OCI-LY3 (cell line): ENCODE results near the gene GRAP2.

Experiments used
- H2AFZ ChIP-seq: fragments of 200-600, 300-600 bp; shearing (Covaris generic); 2 replicates; pipeline ENCODE4 v1.6.0; 2014; ENCODE audit warnings: antibody characterized with exemption, low read depth, low read length
- H3K27ac ChIP-seq: fragments of 200-600, 300-600 bp; sonication (generic); 2 replicates; pipeline ENCODE4 v1.5.1; 2014; ENCODE audit warnings: mild to moderate bottlenecking, low read length, moderate library complexity, mixed read lengths
- H3K27me3 ChIP-seq: fragments of 200-600, 300-600 bp; sonication (generic); 2 replicates; pipeline ENCODE4 v1.6.1; 2014; ENCODE audit warnings: low read depth, low read length, mixed read lengths
- H3K36me3 ChIP-seq: fragments of 200-600, 300-600 bp; sonication (generic); replicated peaks from 2 replicates; pipeline ENCODE3; 2014; ENCODE audit warnings: low read depth, low read length, mixed read lengths
- H3K4me1 ChIP-seq: fragments of 300-600, 200-600 bp; sonication (generic); 2 replicates; pipeline ENCODE4 v1.6.1; 2014; ENCODE audit warnings: low read length, mixed read lengths
- H3K4me2 ChIP-seq: fragments of 200-600, 300-600 bp; sonication (generic); 2 replicates; pipeline ENCODE4 v1.6.1; 2014; ENCODE audit warnings: low read length, mixed read lengths
- H3K4me3 ChIP-seq: fragments of 300-600, 200-600 bp; sonication (generic); 2 replicates; pipeline ENCODE4 v1.5.1; 2014; ENCODE audit warnings: antibody characterized with exemption, mild to moderate bottlenecking, low read length, moderate library complexity
- H3K79me2 ChIP-seq: fragments of 300-600, 200-600 bp; shearing (Covaris generic); 2 replicates; pipeline ENCODE4 v1.6.1; 2014; ENCODE audit warnings: mild to moderate bottlenecking, low read length, mixed read lengths
- H3K9ac ChIP-seq: fragments of 300-600, 200-600 bp; shearing (Covaris generic); 2 replicates; pipeline ENCODE4 v1.6.0; 2014; ENCODE audit warnings: mild to moderate bottlenecking, low read length, moderate library complexity
- H3K9me3 ChIP-seq: fragments of 200-600, 300-600 bp; shearing (Covaris generic); 2 replicates; pipeline ENCODE4 v1.6.1; 2014; ENCODE audit warnings: low read length, mixed read lengths; ENCODE audit not compliant: insufficient read depth
- H4K20me1 ChIP-seq: fragments of 200-600, 300-600 bp; sonication (generic); 2 replicates; pipeline ENCODE4 v1.6.1; 2016; ENCODE audit warnings: low read length, mixed read lengths; ENCODE audit not compliant: insufficient read depth
- EZH2phosphoT487 ChIP-seq: fragments of 200-600 bp; shearing (Covaris generic); IDR thresholded peaks from 2 replicates; pipeline ENCODE4 v1.6.1; 2018; ENCODE audit warnings: antibody characterized with exemption, mixed run types, low read depth
- TF ChIP-seq, protein P1 (sequence below): fragments of 200-600, 300-600 bp; sonication (generic); IDR thresholded peaks from 2 replicates; pipeline ENCODE4 v1.5.1; 2014; ENCODE audit warnings: antibody characterized with exemption, low read length, low read depth

The GRAP2 gene

DNA sequence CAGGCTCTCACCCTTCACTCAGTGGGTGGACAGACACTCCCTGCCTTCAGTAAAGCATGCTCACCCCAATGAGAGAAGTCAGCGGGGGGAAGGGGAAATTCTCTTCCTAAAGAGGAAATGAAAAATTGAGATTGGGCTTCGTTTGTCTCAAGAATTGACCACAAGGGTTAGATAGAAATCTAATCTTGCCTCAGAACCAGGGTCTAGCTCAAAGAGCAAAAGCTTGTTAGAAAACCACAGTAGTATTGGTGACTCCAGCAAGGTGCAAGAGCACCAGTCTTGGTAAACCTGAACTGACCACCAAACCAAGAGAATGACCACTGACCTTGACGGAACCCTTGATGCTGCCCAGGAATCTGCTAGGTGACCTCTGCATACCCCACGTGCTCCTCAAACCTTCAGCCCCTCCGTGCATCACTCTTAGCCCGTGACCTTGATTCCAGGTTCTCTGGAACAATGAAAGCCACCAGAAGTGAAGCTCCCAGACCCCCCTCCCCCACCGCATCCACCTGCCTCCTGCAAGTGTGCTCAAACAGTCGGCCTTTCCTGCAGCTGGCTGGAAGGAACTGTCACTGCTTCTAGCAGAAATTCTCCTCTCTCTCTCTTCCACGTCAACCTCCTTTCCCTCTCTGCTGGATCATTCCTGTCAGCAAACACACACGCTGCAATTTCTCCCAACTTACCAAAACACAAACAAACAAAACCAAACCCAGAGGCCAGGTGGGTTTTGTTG is 56.2 kb downstream of the GRAP2 start:
- Histone ChIP-seq H3K79me2 (no peaks in the 10 kb centered on the region), H3K4me3 (peak overlapping the region; percentile 21; the same call in 1 of the 2 replicates), H3K36me3 (no peaks in the 10 kb centered on the region), H3K4me1 (peaks cover 18% of the 10 kb centered on the region), H3K9ac (no peak overlapping the region), H3K9me3 (no peaks in the 10 kb centered on the region), H3K27me3 (peaks cover 68% of the 10 kb centered on the region), H2AFZ (no peak overlapping the region), H4K20me1 (peaks cover 3% of the 10 kb centered on the region; the same call in 1 of the 2 replicates), H3K4me2 (peak overlapping the region; percentile 68), H3K27ac (no peak overlapping the region)
- TF ChIP-seq, protein P1, sequence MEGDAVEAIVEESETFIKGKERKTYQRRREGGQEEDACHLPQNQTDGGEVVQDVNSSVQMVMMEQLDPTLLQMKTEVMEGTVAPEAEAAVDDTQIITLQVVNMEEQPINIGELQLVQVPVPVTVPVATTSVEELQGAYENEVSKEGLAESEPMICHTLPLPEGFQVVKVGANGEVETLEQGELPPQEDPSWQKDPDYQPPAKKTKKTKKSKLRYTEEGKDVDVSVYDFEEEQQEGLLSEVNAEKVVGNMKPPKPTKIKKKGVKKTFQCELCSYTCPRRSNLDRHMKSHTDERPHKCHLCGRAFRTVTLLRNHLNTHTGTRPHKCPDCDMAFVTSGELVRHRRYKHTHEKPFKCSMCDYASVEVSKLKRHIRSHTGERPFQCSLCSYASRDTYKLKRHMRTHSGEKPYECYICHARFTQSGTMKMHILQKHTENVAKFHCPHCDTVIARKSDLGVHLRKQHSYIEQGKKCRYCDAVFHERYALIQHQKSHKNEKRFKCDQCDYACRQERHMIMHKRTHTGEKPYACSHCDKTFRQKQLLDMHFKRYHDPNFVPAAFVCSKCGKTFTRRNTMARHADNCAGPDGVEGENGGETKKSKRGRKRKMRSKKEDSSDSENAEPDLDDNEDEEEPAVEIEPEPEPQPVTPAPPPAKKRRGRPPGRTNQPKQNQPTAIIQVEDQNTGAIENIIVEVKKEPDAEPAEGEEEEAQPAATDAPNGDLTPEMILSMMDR: no peak
- no peak for TF ChIP-seq EZH2phosphoT487

DNA sequence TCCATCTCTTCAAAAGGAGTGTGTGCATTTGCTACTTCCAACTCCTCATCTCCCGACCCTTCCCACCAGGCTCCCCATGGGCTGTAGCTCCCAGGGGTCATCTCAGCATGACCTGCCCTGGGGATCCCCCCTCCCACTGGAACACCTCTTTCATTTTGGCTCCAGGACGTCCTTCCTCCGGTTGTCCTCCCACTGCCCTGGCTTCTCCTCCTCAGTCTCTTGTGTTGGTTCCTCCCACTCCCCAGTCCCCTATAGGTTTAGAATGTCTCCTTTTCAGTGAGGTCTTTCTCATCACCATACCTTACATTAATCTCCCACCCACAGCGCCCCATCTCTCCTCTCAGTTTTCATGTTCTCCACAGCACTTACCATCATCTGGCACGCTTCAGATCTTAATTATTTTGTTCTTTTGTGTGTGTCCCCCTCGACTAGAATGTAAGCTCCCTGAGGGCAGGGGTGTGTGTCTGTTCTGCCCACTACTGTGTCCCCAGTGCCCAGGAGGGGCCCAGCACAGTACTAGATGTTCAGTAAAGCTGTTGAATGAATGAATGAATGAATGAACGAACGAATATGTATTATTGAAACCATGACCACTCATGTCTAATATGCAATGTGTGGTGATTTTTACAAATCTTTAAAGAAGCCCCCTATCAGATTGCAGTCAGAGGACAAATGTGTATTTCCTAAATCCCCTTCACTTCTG is 57.3 kb downstream of the GRAP2 start:
- Histone ChIP-seq H3K9ac (no peak overlapping the region), H3K27ac (no peak overlapping the region), H3K36me3 (no peaks in the 10 kb centered on the region), H4K20me1 (peaks cover 3% of the 10 kb centered on the region; the same call in 1 of the 2 replicates), H3K4me3 (no peak overlapping the region), H2AFZ (no peak overlapping the region), H3K4me1 (peaks cover 18% of the 10 kb centered on the region), H3K79me2 (no peaks in the 10 kb centered on the region), H3K27me3 (peaks cover 68% of the 10 kb centered on the region), H3K9me3 (no peaks in the 10 kb centered on the region), H3K4me2 (no peak overlapping the region)
- TF ChIP-seq EZH2phosphoT487: no peak
- TF ChIP-seq, protein P1: no peak

GRCh38 chr22:39958949-39959639 is 58.2 kb downstream of the GRAP2 start:
- no peak for TF ChIP-seq EZH2phosphoT487
- TF ChIP-seq, protein P1: no peak
- Histone ChIP-seq H2AFZ (no peak overlapping the region), H3K4me2 (no peak overlapping the region), H3K79me2 (no peaks in the 10 kb centered on the region), H3K9ac (no peak overlapping the region), H3K27me3 (peaks cover 66% of the 10 kb centered on the region), H4K20me1 (peaks cover 3% of the 10 kb centered on the region; the same call in 1 of the 2 replicates), H3K4me3 (no peak overlapping the region), H3K9me3 (no peaks in the 10 kb centered on the region), H3K27ac (no peak overlapping the region), H3K4me1 (peaks cover 21% of the 10 kb centered on the region), H3K36me3 (no peaks in the 10 kb centered on the region)
